NCI-H82 treated with DMSO at 0.1 percent for 48 hours (cell line): Measurements from ENCODE around the gene YJEFN3.

Experiments
- DNase-seq: peaks from one replicate; lab custom pipeline; 2025; ENCODE audit not compliant: unreplicated experiment; lab: John Stamatoyannopoulos, UW

The YJEFN3 gene

DNA sequence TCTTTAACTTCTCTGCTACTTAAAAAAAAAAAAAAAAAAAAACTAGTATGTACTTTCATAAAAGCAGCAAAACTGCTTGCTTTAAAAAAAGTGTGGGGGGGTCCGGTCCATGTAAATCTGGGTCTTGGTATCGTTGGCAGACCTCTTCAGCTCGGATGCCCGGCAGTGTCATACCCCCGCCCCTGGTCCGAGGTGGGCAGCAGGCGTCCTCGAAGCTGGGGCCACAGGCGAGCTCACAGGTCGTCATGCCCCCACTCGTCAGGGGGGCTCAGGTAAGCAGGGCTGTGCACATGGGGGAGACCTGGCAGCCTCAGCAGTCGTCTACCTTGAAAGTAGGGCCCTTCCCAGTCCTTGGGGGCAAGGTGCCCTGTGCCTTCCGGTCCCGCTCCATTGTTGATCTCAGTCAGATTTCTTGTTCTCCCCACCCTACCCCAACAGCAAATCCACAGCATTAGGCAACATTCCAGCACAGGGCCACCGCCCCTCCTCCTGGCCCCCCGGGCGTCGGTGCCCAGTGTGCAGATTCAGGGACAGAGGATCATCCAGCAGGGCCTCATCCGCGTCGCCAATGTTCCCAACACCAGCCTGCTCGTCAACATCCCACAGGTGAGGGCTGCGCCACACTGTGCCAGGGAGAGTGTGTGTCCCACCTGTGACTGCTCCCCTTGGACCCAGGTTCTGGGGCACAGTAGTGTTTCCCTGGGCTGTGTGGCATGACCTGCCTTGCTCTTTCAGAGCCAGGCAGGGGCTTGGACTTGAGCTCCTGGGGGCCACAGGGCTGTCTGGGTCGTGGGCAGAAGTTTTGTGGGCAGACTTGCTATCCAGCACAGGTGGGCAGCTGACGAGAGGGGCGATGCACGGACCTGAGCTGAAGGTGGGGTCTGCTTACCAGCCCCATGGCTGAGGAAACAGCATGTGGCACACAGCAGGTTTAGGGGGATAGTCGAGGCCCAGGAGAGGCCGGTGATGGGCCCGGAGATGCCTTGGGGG lies 32.8 kb upstream of the YJEFN3 start:
- DNase-seq = no peak

DNA sequence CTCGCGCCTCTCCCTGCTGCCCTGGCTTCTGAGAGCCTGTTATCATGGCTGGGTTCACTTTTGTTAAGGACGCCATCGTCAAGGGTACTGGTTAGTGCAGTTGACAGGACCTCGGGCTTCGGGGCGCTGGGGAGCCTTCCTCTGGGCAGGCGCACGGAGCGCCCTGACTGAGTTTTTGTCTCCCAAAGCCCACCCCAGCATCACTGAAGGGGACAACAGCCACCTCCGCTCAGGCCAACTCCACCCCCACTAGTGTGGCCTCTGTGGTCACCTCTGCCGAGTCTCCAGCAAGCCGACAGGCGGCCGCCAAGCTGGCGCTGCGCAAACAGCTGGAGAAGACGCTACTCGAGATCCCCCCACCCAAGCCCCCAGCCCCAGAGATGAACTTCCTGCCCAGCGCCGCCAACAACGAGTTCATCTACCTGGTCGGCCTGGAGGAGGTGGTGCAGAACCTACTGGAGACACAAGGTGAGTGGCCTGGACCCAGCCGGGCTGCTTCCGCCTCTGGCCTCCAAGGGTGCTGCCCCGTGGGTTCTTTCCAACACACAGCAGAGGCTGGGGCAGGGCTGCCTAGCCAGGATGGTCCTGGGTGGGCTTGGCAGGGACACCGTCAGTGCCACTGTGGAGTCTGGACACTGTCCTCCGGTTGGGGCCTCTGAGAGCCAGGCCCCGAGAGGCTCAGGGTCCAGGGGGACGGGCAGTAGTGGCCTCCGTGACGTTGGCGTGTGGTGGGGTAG lies 30.3 kb upstream of the YJEFN3 start:
- DNase-seq = no peak

GRCh38 chr19:19499272-19499995 lies 29.3 kb upstream of the YJEFN3 start:
- DNase-seq = no peak

DNA sequence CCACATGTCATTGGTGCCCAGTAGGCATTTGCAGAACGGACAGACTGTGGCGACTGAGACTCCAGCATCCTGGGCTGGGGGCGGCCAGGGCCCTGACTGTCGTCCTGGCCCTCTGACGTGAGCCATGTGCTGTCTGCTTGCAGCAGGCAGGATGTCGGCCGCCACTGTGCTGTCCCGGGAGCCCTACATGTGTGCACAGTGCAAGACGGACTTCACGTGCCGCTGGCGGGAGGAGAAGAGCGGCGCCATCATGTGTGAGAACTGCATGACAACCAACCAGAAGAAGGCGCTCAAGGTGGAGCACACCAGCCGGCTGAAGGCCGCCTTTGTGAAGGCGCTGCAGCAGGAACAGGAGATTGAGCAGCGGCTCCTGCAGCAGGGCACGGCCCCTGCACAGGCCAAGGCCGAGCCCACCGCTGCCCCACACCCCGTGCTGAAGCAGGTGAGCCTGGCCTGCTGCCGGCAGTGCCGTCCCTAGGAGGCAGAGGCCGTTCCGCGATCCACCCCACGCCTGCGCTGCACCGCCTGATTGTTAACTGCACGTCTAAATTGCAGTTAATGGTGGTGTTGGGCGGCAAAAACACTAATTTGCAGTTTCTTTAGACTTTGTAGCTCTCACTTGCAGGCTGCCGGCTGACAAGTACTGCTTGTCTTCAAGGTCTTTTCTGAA lies 27.6 kb upstream of the YJEFN3 start:
- DNase-seq = no peak

DNA sequence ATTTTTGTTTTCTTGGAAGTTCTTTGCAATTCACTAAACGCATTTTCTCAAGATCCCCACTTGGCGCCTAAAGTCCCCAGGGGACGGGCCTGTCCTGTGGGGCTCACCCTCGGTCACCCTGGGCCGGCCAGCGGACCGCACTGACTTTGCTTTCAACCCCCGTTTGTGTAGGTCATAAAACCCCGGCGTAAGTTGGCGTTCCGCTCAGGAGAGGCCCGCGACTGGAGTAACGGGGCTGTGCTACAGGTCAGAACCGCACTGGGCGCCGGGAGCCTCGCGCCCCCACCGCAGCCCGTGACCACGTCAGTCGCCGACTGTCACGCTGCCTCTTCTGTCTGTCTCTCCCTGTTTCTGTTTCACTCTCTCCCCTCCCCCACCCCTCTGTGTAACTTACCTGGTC lies 26.9 kb upstream of the YJEFN3 start:
- no peak for DNase-seq

DNA sequence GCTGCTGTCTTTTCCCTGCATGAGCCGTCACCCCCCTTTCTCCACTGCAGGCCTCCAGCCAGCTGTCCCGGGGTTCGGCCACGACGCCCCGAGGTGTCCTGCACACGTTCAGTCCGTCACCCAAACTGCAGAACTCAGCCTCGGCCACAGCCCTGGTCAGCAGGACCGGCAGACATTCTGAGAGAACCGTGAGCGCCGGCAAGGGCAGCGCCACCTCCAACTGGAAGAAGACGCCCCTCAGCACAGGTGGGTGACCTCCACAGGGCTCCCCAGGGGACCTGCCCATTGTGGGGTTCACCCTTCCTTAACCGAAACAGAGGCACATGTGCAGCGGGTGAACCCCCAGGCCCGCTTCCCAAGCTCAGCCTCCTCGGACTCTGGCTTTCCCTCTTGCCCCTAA lies 26.4 kb upstream of the YJEFN3 start:
- DNase-seq = no peak

DNA sequence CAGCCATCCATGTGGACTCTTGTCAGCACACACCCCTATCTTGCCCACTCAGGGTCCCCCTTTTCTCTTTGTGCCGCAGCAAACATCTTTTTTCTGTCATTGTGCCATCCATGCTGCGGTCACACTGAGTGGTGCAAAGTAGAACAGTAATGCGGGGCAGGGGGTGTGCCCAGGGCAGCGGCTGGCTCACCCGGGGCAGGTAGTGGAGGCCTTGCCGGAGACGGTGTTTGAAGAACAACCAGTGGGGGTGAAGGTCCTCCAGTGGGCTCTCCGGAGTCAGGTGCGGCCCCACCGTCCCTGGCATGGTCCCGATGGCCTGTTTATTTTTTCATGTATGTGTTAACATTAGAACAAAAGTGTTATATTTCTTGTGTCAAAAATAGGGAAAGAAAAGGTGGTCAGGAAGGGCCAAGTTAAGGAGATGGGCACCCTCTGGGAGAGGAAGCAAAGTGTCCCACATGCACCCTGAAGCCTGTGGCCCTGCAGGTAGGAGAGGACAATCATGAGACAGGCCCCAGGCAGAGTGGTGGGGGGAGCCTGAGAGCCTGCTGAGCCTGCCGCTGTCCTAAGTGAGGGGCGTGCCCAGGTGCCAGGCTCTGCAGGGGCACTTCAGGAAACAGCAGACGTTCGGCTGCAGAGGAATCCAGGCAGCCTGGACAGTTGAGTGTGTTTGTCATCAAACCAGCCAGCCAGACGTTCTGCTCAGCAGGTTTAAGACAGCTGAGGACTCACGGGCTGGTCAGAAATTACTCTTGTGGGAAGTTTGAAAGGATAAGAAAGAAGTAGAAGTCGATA lies 25.7 kb upstream of the YJEFN3 start:
- no peak for DNase-seq

DNA sequence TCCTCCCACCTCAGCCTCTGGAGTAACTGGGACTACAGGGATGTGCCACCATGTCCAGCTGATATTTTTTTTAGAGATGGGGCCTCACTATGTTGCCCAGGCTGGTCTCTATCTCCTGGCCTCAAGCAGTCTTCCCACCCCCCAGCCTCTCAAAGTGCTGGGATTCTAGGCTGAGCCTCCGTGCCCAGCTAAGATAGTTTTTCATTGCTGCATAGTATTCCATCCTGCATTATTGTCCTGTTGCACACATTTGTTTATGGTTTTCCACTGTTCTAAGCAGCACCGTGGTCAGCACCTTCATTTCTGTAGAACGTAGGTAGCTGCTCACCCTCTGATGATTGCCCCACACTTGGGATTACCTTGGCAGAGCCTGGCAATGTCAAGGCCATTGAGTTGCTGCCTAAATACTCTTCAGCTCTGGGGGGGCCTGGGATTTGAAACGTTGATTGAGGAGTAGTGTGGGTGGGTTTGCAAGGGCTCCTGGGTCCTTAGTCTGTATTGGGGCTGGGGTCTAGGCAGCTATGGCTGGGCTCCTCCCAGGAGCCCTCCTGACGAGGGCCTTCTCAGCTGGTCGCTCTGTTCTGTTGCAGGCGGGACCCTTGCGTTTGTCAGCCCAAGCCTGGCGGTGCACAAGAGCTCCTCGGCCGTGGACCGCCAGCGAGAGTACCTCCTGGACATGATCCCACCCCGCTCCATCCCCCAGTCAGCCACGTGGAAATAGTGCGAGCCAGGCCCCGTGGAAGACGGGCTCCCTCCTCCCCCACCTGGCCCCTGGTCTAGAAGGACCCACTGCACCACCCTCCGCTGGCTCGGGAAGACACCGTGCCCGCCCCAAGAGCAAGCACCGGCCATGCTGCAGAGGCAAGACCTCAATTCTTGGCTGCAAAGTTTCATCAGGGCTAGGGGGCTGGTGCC lies 23.7 kb upstream of the YJEFN3 start:
- DNase-seq = no peak

GRCh38 chr19:19505669-19506326 lies 22.9 kb upstream of the YJEFN3 start:
- DNase-seq = no peak

GRCh38 chr19:19506592-19506991 lies 22.1 kb upstream of the YJEFN3 start:
- no peak for DNase-seq

DNA sequence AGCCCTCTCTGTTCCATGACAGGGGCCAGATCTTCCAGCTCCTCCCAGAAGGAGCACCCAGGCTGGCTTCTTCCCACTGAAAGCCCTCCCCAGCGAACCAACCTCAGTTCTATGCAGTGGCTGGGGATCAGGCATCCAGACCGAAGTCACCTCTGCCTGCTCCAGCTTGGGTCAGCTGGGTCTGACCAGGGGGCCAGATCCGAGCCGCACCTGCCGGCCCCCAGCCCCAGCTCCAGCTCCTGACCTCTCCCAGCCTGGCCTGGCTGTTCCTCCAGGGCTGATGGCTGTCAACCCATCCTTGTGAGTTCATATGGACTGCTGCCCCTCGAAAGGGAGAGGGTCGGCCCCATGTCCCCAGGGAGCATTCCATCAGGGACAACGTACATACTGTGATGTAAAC lies 21.4 kb upstream of the YJEFN3 start:
- DNase-seq = no peak

GRCh38 chr19:19508217-19508616 lies 20.5 kb upstream of the YJEFN3 start:
- DNase-seq = no peak

DNA sequence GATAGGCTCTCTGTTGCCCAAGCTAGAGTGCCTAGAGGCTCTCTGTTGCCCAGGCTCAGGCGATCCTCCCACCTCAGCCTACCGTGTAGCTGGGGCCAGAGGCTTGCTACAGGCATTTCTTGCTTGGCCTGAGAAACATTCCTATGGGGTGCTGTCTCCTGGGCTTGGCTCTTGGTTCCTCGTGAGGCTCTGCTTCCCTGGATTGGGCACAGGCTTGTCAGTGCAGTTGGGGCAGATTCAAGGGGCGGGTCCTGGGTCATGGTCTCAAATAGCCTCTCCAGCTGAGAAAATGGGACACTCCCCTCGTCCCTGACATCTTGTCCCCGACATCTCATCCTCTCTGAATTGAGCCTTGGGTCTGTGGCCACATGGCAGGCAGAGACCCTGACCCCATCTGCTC lies 18.3 kb upstream of the YJEFN3 start:
- DNase-seq = no peak

DNA sequence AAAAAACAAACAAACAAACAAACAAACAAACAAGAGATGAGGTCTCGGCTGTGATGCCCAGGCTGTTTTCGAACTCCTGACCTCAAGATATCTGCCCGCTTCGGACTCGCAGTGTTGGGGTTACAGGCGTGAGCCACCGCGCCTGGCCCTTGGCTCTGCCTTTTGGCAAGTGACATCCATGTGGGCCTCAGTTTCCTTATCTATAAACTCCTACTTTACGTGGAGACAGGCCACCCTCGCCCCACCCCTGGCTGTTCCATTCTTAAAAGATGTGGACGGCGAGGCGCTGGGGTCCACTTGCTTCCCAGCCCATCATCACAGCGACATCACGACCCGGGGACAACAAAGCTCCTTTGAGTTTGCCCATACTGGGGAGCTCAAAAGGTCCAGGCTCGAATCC lies 15.0 kb upstream of the YJEFN3 start:
- no peak for DNase-seq

- no peak for DNase-seq
These were observed 14.5 kb upstream of the YJEFN3 start for GRCh38 chr19:19514215-19514657.

DNA sequence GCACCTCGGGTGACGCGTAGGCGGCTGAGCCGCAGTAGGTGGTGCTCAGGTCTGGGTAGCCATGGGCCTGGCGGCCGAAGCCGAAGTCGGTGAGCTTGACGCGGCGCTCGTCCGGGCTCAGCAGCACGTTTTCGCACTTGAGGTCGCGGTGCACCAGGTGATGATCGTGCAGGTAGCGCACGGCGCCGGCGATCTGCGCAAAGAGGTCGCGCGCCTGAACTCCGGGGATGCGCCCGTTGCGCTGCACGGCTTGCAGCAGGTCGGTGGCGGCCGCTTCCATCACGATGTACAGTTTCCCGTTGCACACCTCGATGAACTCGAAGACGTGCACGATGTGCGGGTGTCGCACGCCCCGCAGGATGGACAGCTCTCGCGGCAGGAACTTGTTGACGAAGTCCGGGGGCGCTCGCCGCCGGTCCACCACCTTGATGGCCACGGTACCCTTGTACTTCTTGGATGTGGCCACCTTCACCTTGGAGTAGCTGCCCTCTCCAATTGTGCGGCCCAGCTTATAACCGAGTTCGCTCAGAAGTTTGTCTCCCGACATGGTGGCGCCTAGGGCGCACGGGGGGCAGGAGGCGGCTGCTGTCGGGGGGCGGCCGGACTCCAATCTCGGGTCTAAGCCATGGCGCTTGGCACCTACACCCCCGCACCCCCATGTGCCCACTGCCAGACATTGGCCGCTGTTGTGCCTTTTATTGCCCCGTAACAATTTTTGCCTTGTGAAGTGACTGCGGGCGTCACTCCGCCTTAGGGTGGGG lies 13.7 kb upstream of the YJEFN3 start, which contains the start of gene TSSK6:
TSS of gene TSSK6 (minus strand) at position 668 of the 761 bp plus-strand sequence. CDS start at position 547, 121 bp downstream.
- no peak for DNase-seq

- DNase-seq = peak; percentile 79
These were observed 12.8 kb upstream of the YJEFN3 start, which contains the start of gene NDUFA13 for GRCh38 chr19:19515642-19516519. Gene NDUFA13 (plus strand): TSS chr19:19516225. CDS start chr19:19516239, 14 bp downstream.
